ENCODE results near the gene ANXA10.
A peak's percentile ranks its signal among the peaks of the same experiment; 100 is the strongest.
"Not testable (repeated sequence)": the region's sequence is repeated elsewhere in the genome, so short reads cannot be mapped to it uniquely, and the experiment has no call there.

Gene ANXA10

DNA sequence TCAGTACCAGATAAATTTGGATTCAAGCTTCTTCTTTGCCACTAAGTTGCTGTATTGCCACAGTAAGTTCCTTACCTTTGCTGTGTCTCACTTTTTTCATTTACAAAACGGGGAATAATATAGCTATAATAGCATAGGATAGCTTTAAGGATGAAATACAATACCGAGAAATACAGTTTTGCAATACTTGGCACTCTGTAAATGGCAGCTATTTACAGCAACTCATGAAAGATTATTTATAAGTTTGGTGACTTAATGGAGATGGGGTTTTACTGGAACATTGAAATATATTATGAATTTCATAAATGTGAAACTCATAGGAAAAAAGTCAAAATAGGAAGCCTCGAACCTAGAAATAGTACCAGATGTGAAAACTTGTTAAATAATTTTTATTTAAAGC is 27.6 kb downstream of the ANXA10 start:
- DNase-seq: no peak

DNA sequence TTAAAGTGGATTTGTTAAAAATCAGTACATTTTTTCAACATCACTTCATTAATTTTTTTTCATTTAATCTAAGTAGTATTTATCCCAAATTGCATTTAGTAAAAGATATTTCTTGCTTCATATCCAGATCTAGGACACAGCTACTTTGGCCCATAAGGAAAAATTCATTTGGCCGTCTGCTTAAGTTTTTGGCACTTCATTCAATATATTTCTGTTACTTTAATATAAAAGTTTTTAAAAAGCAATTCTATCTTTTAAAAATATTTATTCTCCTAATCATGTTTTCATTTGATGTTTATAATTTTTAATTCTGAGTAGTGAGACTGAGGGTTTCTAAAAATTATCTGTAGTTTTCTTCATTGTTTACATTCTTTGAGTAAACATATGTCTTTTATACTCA is 28.5 kb downstream of the ANXA10 start:
- no peak for DNase-seq

- no peak for DNase-seq
Observed at GRCh38 chr4:168124008-168124641, 31.8 kb downstream of the ANXA10 start.

DNA sequence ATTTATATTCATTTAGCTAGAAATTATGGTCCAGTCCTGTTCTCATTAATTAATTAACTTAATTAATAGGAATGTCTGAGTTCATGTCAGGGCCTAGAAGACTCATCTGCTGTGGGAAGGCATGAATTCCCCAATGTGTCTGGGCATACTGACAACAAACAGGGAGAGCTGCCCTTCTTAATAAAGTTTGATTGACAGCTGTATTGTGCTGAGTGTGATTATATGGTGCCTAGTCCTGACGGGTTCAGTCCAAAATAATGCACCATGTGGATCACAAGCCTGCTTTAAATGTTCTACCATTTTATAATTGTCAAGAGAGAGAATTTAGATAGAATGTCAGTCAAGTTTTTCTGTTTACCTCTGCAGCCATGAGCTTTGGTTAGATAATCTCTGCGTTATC is 34.6 kb downstream of the ANXA10 start:
- no peak for DNase-seq

GRCh38 chr4:168128601-168129000 is 36.3 kb downstream of the ANXA10 start:
- no peak for DNase-seq

DNA sequence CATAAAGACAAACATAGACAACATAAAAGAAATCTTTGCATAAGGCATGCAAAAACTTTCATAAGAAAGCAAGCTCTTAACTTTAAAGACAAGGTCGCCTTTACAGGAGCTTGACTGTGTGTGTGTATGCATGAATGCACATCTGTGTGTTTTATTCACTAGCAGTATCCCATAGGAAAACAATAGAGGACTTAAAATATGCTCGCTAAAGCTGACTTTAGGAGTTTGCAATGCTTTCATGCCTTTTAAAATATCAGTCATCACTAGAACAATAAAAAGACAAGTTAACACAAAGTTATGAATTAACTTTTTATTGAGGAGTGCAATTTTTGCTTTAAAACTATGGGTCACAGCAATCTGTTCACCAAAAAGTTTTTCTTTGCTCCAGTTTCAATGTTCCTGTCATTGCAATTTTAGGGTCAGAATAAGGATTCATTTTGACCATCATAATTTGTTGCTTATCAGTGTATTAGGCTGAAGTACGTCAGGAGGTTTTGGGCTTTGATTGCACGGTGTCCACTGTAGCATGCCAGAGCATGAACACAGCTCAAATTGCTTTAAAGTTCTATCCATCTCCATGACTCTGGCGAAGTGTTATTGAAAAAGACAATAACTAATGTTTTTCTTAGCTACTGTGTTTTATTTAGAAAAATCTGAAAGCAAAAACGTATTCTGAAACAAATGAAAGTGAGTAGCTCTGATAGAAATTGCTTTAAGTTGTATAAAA is 36.9 kb downstream of the ANXA10 start:
- DNase-seq: no peak

- DNase-seq: no peak
Observed at GRCh38 chr4:168129802-168130201, 37.5 kb downstream of the ANXA10 start.

DNA sequence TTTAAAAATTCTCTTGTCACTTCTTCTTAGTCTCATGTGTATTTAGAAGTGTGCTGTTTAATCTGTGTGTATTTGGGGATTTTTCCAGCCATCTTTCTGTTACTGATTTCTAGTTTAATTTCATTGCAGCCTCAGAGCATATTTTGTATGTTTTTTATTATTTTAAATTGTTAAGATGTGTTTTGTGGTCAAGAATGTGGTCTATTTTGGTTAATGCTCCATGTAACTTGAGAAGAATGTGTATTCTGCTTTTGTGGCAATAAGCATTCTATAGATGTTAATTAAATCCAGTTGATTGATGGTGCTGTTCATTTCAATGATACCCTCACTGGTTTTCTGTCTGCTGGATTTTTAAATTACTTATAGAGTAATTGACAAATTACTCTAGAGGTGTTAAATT is 38.9 kb downstream of the ANXA10 start:
- no peak for DNase-seq

DNA sequence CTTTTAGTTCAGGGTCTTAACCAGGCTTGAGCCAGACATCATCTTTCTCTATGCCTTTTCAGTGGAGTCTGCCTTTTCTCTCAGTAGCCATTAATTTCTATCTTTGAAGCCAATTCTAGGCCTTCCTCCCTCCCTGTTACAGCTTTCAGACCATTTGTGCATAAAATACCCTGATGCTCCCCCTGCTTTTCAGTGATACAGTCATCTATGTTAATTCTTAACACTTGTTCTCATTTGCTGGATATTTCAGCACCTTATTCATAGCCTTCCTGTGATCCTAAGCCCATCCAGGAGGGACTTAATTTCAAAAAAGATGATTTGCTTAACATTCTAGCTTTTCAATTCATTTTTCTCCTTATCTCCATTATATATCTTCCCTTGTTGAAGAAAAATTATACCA is 42.3 kb downstream of the ANXA10 start:
- DNase-seq: no peak

DNA sequence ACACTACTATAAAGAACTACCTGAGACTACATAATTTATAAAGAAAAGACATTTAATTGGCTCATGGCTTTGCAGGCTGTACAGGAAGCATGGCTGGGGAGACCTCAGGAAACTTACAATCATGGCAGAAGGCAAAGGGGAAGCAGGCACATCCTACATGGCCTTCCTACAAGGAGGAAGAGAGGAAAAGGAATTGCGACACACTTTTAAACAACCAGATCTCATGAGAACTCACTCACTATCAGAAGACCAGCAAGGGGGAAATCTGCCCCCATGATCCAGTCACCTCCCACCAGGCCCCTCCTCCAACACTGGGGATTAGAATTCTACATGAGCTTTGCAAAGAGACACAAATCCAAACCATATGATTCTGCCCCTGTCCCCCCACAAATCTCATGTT is 43.5 kb downstream of the ANXA10 start:
- DNase-seq: not testable (repeated sequence)

DNA sequence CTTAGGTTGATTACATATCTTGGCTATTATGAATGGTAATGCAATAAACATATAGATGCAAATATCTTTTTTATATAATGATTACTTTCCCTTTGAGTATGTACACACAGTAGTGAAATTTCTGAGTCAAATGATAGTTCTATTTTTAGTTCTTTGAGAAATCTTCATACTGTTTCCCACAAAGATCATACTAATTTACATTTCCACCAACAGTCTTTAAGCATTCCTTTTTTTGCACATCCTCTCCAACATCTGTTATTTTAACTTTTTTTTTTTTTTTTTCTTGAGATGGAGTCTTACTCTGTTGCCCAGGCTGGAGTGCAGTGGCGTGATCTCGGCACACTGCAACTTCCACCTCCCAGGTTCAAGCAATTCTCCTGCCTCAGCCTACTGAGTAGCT is 45.4 kb downstream of the ANXA10 start:
- not testable (repeated sequence) for DNase-seq

DNA sequence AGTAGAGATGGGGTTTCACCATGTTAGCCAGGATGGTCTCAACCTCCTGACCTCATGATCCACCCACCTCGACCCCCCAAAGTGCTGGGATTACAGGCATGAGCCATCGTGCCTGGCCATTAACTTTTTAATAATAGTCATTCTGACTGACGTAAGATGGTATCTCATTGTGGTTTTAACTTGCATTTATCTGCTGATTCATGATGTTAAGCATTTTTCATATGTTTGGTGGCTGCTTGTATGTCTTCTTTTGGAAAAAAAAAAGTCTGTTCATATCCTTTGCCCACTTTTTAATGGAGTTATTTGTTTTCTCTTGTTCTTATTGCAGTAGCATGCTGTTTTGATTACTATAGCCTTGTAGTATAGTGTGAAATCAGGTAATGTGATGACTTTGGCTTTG is 45.8 kb downstream of the ANXA10 start:
- DNase-seq: no peak

DNA sequence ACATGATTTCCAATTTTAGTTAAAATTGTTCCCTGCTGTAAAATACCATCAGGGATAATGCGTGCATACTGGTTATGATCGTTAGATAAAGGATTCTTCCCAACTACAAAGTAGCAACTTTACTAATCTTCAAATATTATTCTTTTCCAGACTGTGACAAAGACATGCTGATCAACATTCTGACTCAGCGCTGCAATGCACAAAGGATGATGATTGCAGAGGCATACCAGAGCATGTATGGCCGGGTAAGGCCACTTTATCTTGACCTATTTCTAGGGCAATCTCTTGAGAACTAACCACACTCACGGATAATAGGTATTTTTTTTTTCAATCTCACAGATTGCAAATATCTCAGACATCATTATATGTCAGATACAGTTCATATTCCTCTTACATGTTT is 47.0 kb downstream of the ANXA10 start:
- DNase-seq: no peak

- no peak for DNase-seq
Observed at GRCh38 chr4:168141733-168142132, 49.4 kb downstream of the ANXA10 start.

GRCh38 chr4:168143601-168144000 is 51.3 kb downstream of the ANXA10 start:
- no peak for DNase-seq

- no peak for DNase-seq
Observed at GRCh38 chr4:168150420-168151050, 58.2 kb downstream of the ANXA10 start.

- no peak for DNase-seq
Observed at GRCh38 chr4:168151327-168151726, 59.0 kb downstream of the ANXA10 start.

GRCh38 chr4:168152837-168153500 is 60.6 kb downstream of the ANXA10 start:
- DNase-seq: no peak

DNA sequence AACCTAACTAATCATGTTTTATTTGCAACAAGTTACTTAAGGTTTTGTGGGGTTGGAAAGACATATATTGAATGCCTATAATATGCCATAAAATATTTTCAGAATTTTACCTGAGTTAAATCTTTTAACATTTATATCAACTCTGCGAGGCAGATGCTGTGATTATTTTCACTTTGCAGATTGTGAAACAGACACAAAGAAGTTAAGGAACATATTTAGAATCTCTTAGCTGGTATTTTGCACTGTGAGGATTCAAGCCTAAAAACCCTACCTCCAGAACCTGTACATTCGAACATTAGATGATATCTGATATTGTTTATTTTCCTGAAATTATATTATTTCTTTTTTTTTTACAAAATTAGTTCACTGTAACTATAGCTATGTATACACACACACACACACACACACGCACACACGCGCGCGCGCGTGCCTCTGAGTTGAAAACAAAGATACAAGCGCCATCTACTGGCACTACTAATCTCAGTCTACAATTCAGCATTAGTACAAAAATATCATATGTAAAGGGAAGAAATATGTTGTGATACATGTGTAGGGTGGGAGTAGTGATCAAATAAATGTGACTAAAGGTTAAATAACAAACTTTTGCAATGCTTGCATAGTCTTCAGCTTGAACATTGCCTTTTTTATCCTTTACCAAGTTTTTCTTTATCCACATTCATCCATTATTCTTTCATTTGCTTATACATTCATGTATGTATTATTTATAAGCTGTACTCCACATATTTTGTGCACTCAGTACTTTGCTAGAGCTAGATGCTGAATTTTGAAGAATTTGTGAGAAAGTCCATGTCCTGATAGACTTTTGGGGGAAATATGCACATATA is 61.5 kb downstream of the ANXA10 start:
- DNase-seq: peak; percentile 81 to 86

DNA sequence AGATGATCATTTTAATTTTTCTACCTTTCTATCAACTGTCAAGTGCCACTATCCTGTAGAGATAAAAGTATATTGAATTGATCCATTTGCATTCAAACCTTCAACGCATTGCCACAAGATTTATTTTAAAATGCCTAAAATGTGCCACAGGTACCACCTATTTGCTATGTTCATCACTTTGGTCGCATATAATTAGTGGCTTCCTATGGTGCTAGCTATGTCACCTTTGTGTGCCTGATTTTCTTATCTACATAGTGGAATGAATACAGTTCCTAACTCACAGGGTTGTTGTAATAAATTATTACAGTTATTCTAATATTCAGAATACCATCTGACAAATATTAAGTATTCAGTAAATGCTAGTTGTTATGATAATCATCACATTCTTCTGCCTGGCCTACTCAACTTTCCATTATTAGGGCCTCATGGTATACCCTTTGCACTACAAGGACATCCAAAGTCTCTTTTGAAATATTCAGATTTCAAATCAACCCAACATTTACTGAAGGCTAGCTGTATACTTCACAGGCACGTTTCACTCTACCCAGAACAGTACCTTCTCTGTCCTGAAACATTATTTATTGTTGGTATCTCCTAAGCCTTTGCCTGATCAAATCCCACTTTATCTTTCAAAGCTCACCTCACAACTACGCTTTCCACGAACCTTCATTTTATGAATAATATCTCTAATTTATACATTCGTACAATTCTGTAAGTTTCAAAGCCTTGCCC is 62.4 kb downstream of the ANXA10 start:
- DNase-seq: peak; percentile 6 to 19

GRCh38 chr4:168162604-168163003 is 70.3 kb downstream of the ANXA10 start:
- no peak for DNase-seq

- no peak for DNase-seq
Observed at GRCh38 chr4:168163106-168163505, 70.8 kb downstream of the ANXA10 start.
